ENCODE measurements around the gene SLC38A1.

The SLC38A1 gene

GRCh38 chr12:46144433-46144832 is 124.4 kb downstream of the SLC38A1 start:
- no peaks in the 10 kb centered on the region for H3K27me3 ChIP-seq (replicated peaks; ENCODE audit: control insufficient read depth, insufficient read depth, low read length, poor library complexity, severe bottlenecking)
- no peaks in the 10 kb centered on the region for H3K4me1 ChIP-seq (ENCODE audit: control insufficient read depth, insufficient read depth, low read length, poor library complexity, severe bottlenecking)
- H3K9me3 ChIP-seq (ENCODE audit: control insufficient read depth, low read length): no peaks in the 10 kb centered on the region
- DNase-seq: no peak
- H3K27ac ChIP-seq (ENCODE audit: insufficient read depth, low read length, poor library complexity, severe bottlenecking): no peak overlapping the region
- no peak overlapping the region for H3K4me3 ChIP-seq (ENCODE audit: insufficient read depth, low read depth, low read length, poor library complexity, severe bottlenecking)
- no peaks in the 10 kb centered on the region for H3K36me3 ChIP-seq (ENCODE audit: control insufficient read depth, insufficient read depth, low read length)

- Histone ChIP-seq H3K4me3 (ENCODE audit: insufficient read depth, low read depth, low read length, poor library complexity, severe bottlenecking) (no peak overlapping the region), H3K9me3 (ENCODE audit: control insufficient read depth, low read length) (no peaks in the 10 kb centered on the region), H3K27ac (ENCODE audit: insufficient read depth, low read length, poor library complexity, severe bottlenecking) (no peak overlapping the region), H3K36me3 (ENCODE audit: control insufficient read depth, insufficient read depth, low read length) (no peaks in the 10 kb centered on the region), H3K4me1 (ENCODE audit: control insufficient read depth, insufficient read depth, low read length, poor library complexity, severe bottlenecking) (no peaks in the 10 kb centered on the region), H3K27me3 (replicated peaks; ENCODE audit: control insufficient read depth, insufficient read depth, low read length, poor library complexity, severe bottlenecking) (no peaks in the 10 kb centered on the region)
- no peak for DNase-seq
These were observed 132.6 kb downstream of the SLC38A1 start for GRCh38 chr12:46136249-46136648.

- no peaks in the 10 kb centered on the region for H3K4me1 ChIP-seq (ENCODE audit: control insufficient read depth, insufficient read depth, low read length, poor library complexity, severe bottlenecking)
- no peak overlapping the region for H3K27ac ChIP-seq (ENCODE audit: insufficient read depth, low read length, poor library complexity, severe bottlenecking)
- H3K9me3 ChIP-seq (ENCODE audit: control insufficient read depth, low read length): no peaks in the 10 kb centered on the region
- H3K4me3 ChIP-seq (ENCODE audit: insufficient read depth, low read depth, low read length, poor library complexity, severe bottlenecking): no peak overlapping the region
- H3K36me3 ChIP-seq (ENCODE audit: control insufficient read depth, insufficient read depth, low read length): no peaks in the 10 kb centered on the region
- no peaks in the 10 kb centered on the region for H3K27me3 ChIP-seq (replicated peaks; ENCODE audit: control insufficient read depth, insufficient read depth, low read length, poor library complexity, severe bottlenecking)
- DNase-seq: no peak
These were observed 133.1 kb downstream of the SLC38A1 start for GRCh38 chr12:46135750-46136149.

- Histone ChIP-seq H3K9me3 (ENCODE audit: control insufficient read depth, low read length) (no peaks in the 10 kb centered on the region), H3K36me3 (ENCODE audit: control insufficient read depth, insufficient read depth, low read length) (no peaks in the 10 kb centered on the region), H3K27ac (ENCODE audit: insufficient read depth, low read length, poor library complexity, severe bottlenecking) (no peak overlapping the region), H3K27me3 (replicated peaks; ENCODE audit: control insufficient read depth, insufficient read depth, low read length, poor library complexity, severe bottlenecking) (no peaks in the 10 kb centered on the region), H3K4me1 (ENCODE audit: control insufficient read depth, insufficient read depth, low read length, poor library complexity, severe bottlenecking) (no peaks in the 10 kb centered on the region), H3K4me3 (ENCODE audit: insufficient read depth, low read depth, low read length, poor library complexity, severe bottlenecking) (no peak overlapping the region)
- DNase-seq: no peak
These were observed 134.0 kb downstream of the SLC38A1 start for GRCh38 chr12:46134852-46135251.

- no peak overlapping the region for H3K27ac ChIP-seq (ENCODE audit: insufficient read depth, low read length, poor library complexity, severe bottlenecking)
- no peak for DNase-seq
These were observed 134.5 kb downstream of the SLC38A1 start for GRCh38 chr12:46134205-46134811.

GRCh38 chr12:46133751-46134150 is 135.1 kb downstream of the SLC38A1 start:
- no peaks in the 10 kb centered on the region for H3K4me1 ChIP-seq (ENCODE audit: control insufficient read depth, insufficient read depth, low read length, poor library complexity, severe bottlenecking)
- DNase-seq: no peak
- no peak overlapping the region for H3K27ac ChIP-seq (ENCODE audit: insufficient read depth, low read length, poor library complexity, severe bottlenecking)
- no peaks in the 10 kb centered on the region for H3K36me3 ChIP-seq (ENCODE audit: control insufficient read depth, insufficient read depth, low read length)
- H3K9me3 ChIP-seq (ENCODE audit: control insufficient read depth, low read length): no peaks in the 10 kb centered on the region
- no peaks in the 10 kb centered on the region for H3K27me3 ChIP-seq (replicated peaks; ENCODE audit: control insufficient read depth, insufficient read depth, low read length, poor library complexity, severe bottlenecking)
- H3K4me3 ChIP-seq (ENCODE audit: insufficient read depth, low read depth, low read length, poor library complexity, severe bottlenecking): no peak overlapping the region

More at GRCh38 chr12:46134205-46134811, 134.5 kb downstream of the SLC38A1 start:
- Histone ChIP-seq H3K4me3 (ENCODE audit: insufficient read depth, low read depth, low read length, poor library complexity, severe bottlenecking) (no peak overlapping the region), H3K9me3 (ENCODE audit: control insufficient read depth, low read length) (no peaks in the 10 kb centered on the region), H3K4me1 (ENCODE audit: control insufficient read depth, insufficient read depth, low read length, poor library complexity, severe bottlenecking) (no peaks in the 10 kb centered on the region), H3K27me3 (replicated peaks; ENCODE audit: control insufficient read depth, insufficient read depth, low read length, poor library complexity, severe bottlenecking) (no peaks in the 10 kb centered on the region), H3K36me3 (ENCODE audit: control insufficient read depth, insufficient read depth, low read length) (no peaks in the 10 kb centered on the region)

Measured in effector memory CD4-positive, alpha-beta T cell (primary cell).